Thymus (tissue), 11 donors: ENCODE measurements around the gene TRNP1. TPM values are rescaled to one million over a fixed set of nuclear protein-coding genes. Genes with fewer than 3 reads are reported as not detected.
"Not testable (repeated sequence)": the region's sequence is repeated elsewhere in the genome, so short reads cannot be mapped to it uniquely, and the experiment has no call there.

Experiments
- DNase-seq, 9 donors: peaks; one replicate each; pipeline ENCODE4 v3.0.0-alpha.2; 2013; ENCODE audit warnings: low spot score in 9 of 9, low read depth in 6 of 9, missing footprints in 1 of 9
- H3K27ac ChIP-seq, 2 donors: one replicate each; pipeline ENCODE4 v1.5.1; 2013; ENCODE audit warnings: control low read depth in 1 of 2, low read depth in 1 of 2, low read length in 1 of 2, mild to moderate bottlenecking in 1 of 2, moderate library complexity in 1 of 2
- H3K27me3 ChIP-seq, 2 donors: one replicate each; pipeline ENCODE4 v1.5.1; 2013; ENCODE audit warnings: low read length in 1 of 2; ENCODE audit not compliant: control insufficient read depth in 2 of 2, insufficient read depth in 1 of 2
- H3K36me3 ChIP-seq, 2 donors: one replicate each; pipeline ENCODE4 v1.5.1; 2013; ENCODE audit warnings: low read length in 1 of 2, mild to moderate bottlenecking in 1 of 2, moderate library complexity in 1 of 2; ENCODE audit not compliant: control insufficient read depth in 2 of 2, insufficient read depth in 2 of 2
- H3K4me1 ChIP-seq, 2 donors: one replicate each; pipeline ENCODE4 v1.5.1; 2013; ENCODE audit warnings: low read length in 2 of 2; ENCODE audit not compliant: control insufficient read depth in 2 of 2, insufficient read depth in 2 of 2
- H3K4me3 ChIP-seq, 2 donors: one replicate each; pipeline ENCODE4 v1.5.1; 2013; ENCODE audit warnings: low read length in 2 of 2, control low read depth in 1 of 2, mild to moderate bottlenecking in 1 of 2
- H3K9me3 ChIP-seq, 2 donors: one replicate each; pipeline ENCODE4 v1.5.1; 2013; ENCODE audit warnings: low read length in 1 of 2, mild to moderate bottlenecking in 1 of 2; ENCODE audit not compliant: control insufficient read depth in 2 of 2, insufficient read depth in 1 of 2
- WGBS: extraction: QIAGEN DNeasy Blood & Tissue Kit; methylation state at CpG from one replicate; pipeline ENCODE4 v1.1.7; 2013; 5-methylcytosine and 5-hydroxymethylcytosine counted together
- polyA plus RNA-seq: library from polyadenylated mRNA; stranded (reverse); fragments of 200-250 nt; gene quantifications from one replicate; pipeline ENCODE4 v1.2.3, GENCODE V29; 2013
- total RNA-seq: library from RNA; stranded (reverse); fragments of 120-200 nt; gene quantifications from one replicate; pipeline ENCODE4 v1.2.4, GENCODE V29; 2013
- donor health status: healthy.

The TRNP1 gene
- total and polyA plus RNA-seq, 2 donors = 2.3 to 11.6 TPM

GRCh38 chr1:26983863-26984262, 9.6 kb upstream of the TRNP1 start:
- Histone ChIP-seq H3K27me3 (peaks cover 0 to 16% of the 10 kb centered on the region in 2 donors), H3K36me3 (no peaks in the 10 kb centered on the region), H3K27ac (no peak overlapping the region), H3K4me1 (no peaks in the 10 kb centered on the region), H3K9me3 (no peaks in the 10 kb centered on the region), H3K4me3 (no peak overlapping the region)
- DNase-seq = no peak
- WGBS = 34% methylated on average over 5 of the region's 5 CpGs

- Histone ChIP-seq H3K9me3 (no peaks in the 10 kb centered on the region), H3K27ac (no peak overlapping the region), H3K36me3 (no peaks in the 10 kb centered on the region), H3K4me3 (no peak overlapping the region), H3K4me1 (no peaks in the 10 kb centered on the region), H3K27me3 (peaks cover 0 to 18% of the 10 kb centered on the region in 2 donors)
- 95% methylated on average over 8 of the region's 8 CpGs for WGBS
- no peak for DNase-seq
Measured at GRCh38 chr1:26984291-26984690, 9.2 kb upstream of the TRNP1 start.

DNA sequence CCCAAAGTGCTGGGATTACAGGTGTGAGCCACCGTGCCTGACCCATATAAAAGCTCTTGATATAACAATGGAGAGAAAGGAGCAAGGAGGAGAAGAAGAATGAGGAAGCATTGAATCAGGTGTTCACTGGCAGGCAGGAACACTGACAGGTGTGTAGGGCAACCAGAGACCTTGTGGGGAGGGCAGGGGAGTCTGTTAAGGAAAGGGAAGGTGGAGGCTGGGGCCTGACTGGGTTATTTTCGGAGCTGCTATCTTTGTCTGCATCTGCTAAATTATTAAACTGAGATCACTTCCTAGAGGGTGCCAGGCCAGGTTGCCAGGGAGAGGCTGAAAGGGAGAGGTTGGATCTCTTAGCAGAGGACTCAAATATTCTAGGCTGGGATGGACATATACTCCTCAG, 6.8 kb upstream of the TRNP1 start:
- 55% methylated on average over 2 of the region's 2 CpGs for WGBS
- H3K9me3 ChIP-seq = peaks cover 0 to 4% of the 10 kb centered on the region in 2 donors
- no peaks in the 10 kb centered on the region for H3K36me3 ChIP-seq
- H3K4me1 ChIP-seq = peaks cover 0 to 8% of the 10 kb centered on the region in 2 donors
- no peak overlapping the region for H3K27ac ChIP-seq
- H3K27me3 ChIP-seq = peaks cover 4 to 32% of the 10 kb centered on the region in 2 donors
- no peak for DNase-seq
- no peak overlapping the region for H3K4me3 ChIP-seq

GRCh38 chr1:26989403-26990109, 3.9 kb upstream of the TRNP1 start:
- H3K4me3 ChIP-seq, DNase-seq, H3K27ac ChIP-seq, H3K36me3 ChIP-seq: not testable (repeated sequence)
- WGBS = 93% methylated on average over 12 of the region's 12 CpGs
- H3K9me3 ChIP-seq = peaks cover 0 to 13% of the 10 kb centered on the region in 2 donors
- H3K27me3 ChIP-seq = peaks cover 26 to 53% of the 10 kb centered on the region in 2 donors
- peaks cover 6 to 22% of the 10 kb centered on the region in 2 donors for H3K4me1 ChIP-seq

DNA sequence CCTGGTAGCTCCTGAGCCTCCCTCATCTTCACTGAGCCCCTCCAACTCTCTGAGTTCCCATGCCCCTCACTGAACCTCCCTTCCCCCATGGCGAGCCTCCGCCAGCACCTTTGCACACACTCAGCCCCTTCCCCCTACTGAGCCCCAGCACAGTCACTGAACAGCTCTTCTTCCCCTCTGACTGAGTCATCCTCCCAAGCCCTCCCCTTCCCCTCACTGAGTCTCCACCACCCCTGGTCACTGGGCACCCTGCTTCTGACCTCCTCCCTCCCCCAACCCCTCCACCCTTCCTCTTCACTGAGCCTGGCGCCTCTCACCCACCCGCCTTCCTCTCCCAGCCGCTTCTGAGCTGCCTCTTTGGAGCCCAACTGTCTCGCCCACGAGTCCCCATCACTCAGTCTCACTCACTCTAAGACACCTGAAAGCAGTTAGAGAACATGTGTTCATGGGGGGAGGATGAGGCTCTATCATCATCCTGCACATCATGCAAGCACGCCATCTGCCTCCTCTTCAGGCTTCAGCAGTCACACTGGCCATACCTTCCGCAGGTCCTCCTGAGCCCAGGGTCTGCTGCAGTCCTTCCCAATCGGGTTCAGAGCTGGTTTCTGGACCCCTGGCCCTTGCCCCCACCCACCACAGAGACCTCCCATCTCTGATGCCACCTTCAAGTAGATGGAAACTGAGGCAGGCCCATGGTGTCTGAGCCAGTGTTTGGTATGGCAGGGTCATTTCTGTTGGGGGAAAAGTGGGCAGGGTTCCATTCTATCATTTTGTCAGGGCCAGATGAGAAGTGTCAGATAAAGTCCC, 2.0 kb upstream of the TRNP1 start:
- H3K9me3 ChIP-seq = peaks cover 0 to 13% of the 10 kb centered on the region in 2 donors
- peaks cover 45 to 69% of the 10 kb centered on the region in 2 donors for H3K27me3 ChIP-seq
- H3K4me3 ChIP-seq = no peak overlapping the region
- no peaks in the 10 kb centered on the region for H3K36me3 ChIP-seq
- H3K4me1 ChIP-seq = peaks cover 7 to 26% of the 10 kb centered on the region in 2 donors
- WGBS = 42% methylated on average over 10 of the region's 10 CpGs
- DNase-seq = peak in 1 of 9 donors; percentile 56
- no peak overlapping the region for H3K27ac ChIP-seq

DNA sequence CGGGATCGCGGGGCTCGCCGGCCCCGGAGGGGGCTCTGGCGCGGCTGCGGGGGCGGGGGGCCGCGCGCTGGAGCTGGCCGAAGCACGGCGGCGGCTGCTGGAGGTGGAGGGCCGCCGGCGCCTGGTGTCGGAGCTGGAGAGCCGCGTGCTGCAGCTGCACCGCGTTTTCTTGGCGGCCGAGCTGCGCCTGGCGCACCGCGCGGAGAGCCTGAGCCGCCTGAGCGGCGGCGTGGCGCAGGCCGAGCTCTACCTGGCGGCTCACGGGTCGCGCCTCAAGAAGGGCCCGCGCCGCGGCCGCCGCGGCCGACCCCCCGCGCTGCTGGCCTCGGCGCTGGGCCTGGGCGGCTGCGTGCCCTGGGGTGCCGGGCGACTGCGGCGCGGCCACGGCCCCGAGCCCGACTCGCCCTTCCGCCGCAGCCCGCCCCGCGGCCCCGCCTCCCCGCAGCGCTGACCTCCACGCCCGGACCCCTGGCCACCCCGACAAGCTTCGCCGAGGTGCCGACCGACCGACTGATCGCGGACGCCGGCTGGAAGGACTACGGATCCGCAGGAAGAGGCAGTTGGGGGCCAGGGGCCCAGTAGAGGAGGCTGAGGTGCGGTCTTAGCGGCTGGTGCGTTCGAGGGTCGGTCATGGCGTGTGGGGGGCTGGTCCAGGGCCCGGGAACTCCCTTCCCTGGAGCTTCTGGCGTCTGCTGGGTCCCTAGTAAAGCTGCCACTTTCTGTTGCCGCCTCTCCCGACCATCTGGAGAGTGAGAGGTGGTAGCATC, 711 bp downstream of the TRNP1 start:
- H3K4me1 ChIP-seq = peaks cover 9 to 37% of the 10 kb centered on the region in 2 donors
- no peaks in the 10 kb centered on the region for H3K36me3 ChIP-seq
- peak overlapping the region in 1 of 2 donors; percentile 15 for H3K27ac ChIP-seq
- peak overlapping the region; percentile 18 to 50 for H3K4me3 ChIP-seq
- peaks cover 0 to 13% of the 10 kb centered on the region in 2 donors for H3K9me3 ChIP-seq
- WGBS = 2% methylated on average over 97 of the region's 97 CpGs
- DNase-seq = no peak
- H3K27me3 ChIP-seq = peaks cover 51 to 77% of the 10 kb centered on the region in 2 donors

GRCh38 chr1:26994787-26995517, 1.5 kb downstream of the TRNP1 start:
- DNase-seq = no peak
- Histone ChIP-seq H3K4me3 (peak overlapping the region in 1 of 2 donors; percentile 18), H3K9me3 (peaks cover 0 to 13% of the 10 kb centered on the region in 2 donors), H3K27ac (no peak overlapping the region), H3K36me3 (no peaks in the 10 kb centered on the region), H3K27me3 (peaks cover 51 to 73% of the 10 kb centered on the region in 2 donors), H3K4me1 (peaks cover 9 to 37% of the 10 kb centered on the region in 2 donors)
- WGBS = 53% methylated on average over 15 of the region's 15 CpGs

DNA sequence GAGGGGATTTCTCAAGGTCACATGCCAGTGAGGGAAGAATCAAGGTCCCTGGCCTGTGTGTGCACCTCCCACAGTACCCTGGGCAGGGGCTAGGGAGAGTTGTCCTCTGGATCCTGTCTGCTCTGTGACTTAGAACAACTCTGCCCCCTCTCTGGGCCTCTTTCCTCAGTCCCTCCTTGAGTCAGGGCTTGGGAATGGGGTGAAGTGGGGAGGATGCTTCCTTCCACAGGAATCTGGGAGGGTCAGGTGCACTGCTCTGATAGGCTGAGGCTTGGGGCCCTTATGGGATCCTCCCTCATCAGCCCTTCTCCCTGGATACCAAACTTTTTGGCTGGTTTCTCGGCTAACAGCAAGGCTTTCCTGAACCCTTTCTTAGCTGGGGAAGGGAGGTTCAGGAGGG, 2.5 kb downstream of the TRNP1 start:
- 97% methylated on average over 1 of the region's 1 CpG for WGBS
- H3K4me3 ChIP-seq = no peak overlapping the region
- no peak for DNase-seq
- H3K36me3 ChIP-seq = no peaks in the 10 kb centered on the region
- no peak overlapping the region for H3K27ac ChIP-seq
- H3K9me3 ChIP-seq = peaks cover 0 to 13% of the 10 kb centered on the region in 2 donors
- H3K4me1 ChIP-seq = peaks cover 9 to 35% of the 10 kb centered on the region in 2 donors
- peaks cover 51 to 68% of the 10 kb centered on the region in 2 donors for H3K27me3 ChIP-seq
